Ishikawa (cell line): ENCODE measurements around the gene TMEM45A.

Source experiments
- EP300 ChIP-seq: IDR thresholded peaks from 2 replicates; pipeline ENCODE4 v1.6.1; 2012; ENCODE audit warnings: borderline replicate concordance
- NFIC ChIP-seq: IDR thresholded peaks from 2 replicates; pipeline ENCODE4 v1.6.1; 2012
- TEAD4 ChIP-seq: IDR thresholded peaks from 2 replicates; pipeline ENCODE4 v1.6.1; 2012
- YY1 ChIP-seq: IDR thresholded peaks from 2 replicates; pipeline ENCODE4 v1.6.1; 2012; ENCODE audit warnings: low read depth
- ZBTB7A ChIP-seq: IDR thresholded peaks from 2 replicates; pipeline ENCODE4 v1.6.1; 2012; ENCODE audit warnings: low read depth
- TF ChIP-seq, protein P1 (sequence below): IDR thresholded peaks from 2 replicates; pipeline ENCODE4 v1.6.1; 2012

DNA sequence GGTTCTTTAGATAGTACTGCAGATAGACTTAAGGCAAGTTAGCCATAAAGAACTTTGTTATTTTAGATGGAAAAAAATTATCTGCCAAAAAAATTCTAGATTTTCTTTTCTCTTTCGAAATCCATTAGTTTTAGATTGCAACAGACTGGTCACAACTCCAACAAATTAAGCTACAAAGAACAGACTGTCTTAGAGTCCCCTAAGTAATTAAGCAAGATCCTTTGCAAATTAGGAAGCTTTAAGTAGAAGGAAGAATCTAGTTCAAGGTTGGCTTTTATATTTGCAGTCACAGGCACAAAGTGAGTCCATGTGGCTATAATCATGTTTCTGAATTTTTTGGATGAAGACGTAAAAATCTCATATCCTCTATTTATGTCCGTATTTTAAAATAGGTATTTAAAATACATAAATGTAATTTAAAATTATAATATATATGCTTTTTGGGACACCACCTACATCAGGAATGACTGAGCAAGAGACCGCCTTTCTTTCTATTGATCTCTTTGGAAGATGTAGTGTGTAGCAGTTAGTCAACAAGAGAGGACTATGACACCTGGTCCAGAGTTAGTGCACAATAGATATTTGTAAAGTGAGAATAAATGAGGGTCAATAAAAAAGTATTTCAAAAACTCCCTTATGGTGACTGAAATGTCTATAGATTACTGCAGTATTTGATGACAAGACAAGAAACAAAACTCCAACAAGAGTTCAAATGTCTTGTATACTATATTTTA is 34.4 kb downstream of the TMEM45A start:
- no peak for TF ChIP-seq ZBTB7A
- no peak for TF ChIP-seq YY1
- TF ChIP-seq, protein P1, sequence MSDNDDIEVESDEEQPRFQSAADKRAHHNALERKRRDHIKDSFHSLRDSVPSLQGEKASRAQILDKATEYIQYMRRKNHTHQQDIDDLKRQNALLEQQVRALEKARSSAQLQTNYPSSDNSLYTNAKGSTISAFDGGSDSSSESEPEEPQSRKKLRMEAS: no peak
- no peak for TF ChIP-seq EP300
- no peak for TF ChIP-seq NFIC
- no peak for TF ChIP-seq TEAD4
